Activated T-cell treated with anti-CD3 and anti-CD28 coated beads for 24 hours (primary cell): Measurements from ENCODE around the gene NSMCE3.
"Not testable (repeated sequence)": the region's sequence is repeated elsewhere in the genome, so short reads cannot be mapped to it uniquely, and the experiment has no call there.

Experiments used
- DNase-seq: peaks from one replicate; pipeline ENCODE4 v3.0.0-alpha.2; 2020; ENCODE audit warnings: low read depth

NSMCE3 gene

DNA sequence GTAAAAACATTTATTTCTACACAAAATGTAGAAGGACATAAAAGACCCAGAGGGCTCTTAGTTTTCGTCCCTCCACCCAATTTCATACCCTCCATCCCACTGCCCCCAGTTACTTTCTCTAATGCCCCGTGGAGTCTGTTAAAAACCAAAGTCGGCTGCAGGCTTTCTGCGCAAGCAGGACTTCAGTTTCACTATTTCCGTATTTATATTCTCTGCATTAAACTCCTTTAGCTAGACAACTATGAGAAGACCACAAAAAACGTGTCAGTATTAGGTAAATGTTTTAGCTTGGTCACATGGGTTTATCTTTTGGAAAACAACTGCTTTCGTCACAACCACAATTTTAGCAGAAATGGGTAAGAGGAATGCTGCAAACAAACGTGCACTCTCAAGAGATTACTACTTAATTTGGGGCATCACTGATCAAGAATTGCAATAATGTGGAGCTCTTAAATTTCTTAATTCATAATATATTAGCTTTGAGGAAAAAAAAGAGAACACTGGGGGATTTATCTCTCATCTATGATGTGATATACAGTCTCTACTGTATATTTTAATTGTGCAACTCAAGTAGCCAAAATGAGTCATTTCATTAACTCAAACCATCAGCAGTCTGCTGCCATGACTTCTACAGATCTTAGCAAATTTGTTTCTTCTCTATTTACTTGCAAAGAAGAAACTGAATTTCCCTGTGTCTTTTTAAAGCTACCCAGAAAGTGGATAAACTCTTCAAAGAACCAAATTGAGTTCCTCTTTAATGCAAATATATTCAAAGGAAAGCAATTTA is 740 bp upstream of the NSMCE3 start:
- no peak for DNase-seq

DNA sequence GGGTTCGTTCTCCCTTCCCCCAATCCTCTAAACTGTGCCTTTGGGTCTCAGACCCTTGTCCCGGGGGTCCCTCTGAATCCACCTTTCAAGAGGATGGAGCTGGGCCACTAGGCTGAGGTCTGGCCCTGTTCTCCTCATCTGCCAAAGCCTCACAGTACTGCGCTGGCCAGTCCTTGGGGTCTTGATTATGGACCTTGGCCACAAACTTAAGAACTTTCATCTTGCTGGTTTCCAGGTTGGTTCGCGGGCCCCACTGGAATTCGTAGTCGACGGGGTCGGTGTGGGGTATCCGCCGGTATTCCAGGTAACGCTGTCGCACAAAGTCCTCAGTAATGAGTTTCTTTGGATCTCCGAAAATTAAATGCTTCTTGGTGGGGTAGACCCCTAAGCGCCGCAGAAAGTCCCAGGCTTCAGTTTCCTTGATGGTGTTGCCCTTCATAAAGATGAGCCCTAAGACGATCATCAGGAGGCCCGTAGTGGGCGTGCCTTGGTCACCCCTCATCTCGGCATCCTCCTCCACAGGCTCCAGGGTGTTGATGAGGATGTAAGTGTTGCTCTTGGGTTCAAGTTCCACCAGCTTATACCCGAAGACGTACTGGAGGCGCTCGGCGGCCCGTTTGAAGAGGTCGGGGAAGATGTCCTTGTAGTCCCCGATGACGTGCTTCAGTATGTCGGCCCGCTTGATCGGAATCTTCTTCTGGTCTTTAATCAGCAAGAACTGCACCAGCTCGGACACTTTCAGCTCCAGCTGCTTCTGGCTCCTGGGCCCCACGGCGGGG is 727 bp downstream of the NSMCE3 start:
- DNase-seq = peak; percentile 26

DNA sequence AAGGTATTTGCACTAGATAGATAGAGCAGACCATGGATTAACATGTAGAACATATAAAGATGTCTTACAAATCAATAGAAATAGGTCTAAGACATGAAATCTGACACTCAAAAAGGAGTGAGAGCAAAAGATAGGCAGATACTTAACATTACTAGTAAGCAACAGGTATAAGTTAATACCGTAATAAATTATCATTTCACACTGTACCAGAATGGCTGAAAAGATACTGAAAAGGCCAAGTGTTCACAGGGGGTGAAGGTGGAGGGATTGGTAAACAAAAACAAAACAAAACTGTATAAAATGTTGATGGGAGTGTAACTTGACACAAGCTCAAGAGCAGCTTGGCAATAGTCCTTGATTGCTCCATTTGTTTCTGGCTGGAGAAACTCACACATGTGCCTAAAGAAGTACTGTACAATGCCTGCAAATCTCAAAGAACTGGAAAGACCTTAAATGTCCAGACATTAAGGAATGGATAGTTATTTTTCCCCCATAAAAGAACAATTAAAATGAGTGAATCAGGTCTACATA is 3.5 kb downstream of the NSMCE3 start:
- DNase-seq = no peak

DNA sequence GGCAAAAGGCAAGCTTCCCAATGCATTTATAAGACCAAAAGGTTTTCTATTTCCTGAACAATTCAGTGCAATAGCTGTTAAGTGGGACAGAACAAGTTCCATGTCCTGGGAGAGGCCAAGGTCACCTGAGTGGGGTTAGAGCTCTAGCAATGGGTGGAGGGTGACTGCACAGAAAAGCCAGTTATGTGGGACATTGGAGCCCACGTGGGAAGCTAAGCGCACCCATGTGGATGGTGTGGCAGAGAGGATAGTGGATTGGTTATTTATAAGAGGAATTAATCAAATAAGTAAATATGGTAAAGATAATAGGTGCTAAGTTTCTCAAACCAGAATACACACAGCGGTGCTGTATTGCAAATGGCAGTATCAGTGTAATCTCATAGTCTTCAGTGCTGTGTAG is 6.3 kb downstream of the NSMCE3 start:
- DNase-seq = no peak

DNA sequence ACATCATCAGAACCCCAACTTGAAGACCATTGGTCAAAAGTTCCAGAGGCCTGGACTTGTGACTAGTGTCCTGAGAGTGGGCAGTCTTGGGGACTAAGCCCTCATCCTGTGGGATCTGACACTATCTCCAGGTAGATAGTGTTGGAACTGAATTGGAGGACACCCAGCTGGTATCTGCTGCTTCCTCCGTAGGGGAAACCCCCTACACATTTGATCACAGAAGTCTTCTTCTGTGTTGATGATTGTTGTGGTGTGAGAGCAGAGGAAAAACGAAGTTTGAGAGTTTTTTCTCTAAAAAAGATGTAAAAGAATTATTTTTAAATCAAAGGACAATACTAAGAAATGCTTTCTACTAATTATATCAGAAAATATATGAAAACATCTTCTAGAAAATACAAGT is 6.9 kb downstream of the NSMCE3 start:
- no peak for DNase-seq

DNA sequence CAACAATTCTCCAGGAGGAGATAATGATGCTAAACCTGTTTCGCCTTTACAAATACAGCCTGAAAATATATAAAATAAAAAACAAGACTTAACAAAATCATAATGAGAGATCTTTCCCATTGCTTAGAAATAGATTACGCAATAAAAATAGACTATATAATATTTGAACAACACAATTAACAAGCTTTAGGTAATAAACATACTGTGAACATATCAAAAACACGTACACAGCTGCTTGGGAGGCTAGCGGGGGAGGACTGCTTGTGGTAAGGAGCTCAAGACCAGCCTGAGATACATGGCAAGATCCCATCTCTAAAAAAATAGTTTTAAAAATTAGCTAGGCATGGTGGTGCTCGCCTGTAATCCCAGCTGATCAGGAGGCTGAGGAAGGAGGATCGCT is 8.7 kb downstream of the NSMCE3 start:
- DNase-seq = no peak

DNA sequence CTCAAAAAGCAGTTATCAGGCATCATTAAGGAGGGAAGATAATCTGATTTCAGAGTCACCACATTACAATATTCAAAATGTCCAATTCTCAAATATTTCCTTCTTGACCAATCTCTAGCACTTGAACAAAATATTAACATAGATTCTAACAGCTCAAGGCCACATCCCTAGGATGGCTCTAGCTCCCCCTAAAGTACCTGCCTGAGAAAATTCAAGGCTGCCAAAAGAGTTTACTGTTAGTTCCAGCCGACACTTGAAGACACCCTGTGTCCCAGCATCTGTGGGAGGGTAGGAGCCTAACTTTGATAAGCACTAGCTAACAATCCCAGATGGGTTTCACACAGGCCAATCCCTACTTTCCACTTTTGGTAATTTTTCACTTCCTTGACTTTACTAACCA is 10.4 kb downstream of the NSMCE3 start:
- no peak for DNase-seq

DNA sequence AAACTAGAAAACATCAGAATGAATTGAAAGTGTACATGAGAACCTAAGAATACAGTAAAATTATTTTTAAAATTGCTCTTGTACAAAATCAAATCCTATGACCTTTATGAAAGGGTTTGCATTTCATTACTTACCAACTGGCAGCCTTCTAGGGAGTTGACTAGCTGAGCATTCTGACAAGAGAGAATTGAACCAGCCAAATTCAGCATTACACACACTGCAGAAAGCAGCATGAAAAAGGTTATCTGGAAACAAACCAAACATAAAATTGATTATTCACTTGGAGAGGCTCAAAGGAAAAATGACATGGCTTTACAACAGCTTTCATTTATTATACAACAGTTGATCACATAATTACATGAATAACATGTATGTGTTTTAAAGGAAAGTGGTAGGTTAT is 17.4 kb downstream of the NSMCE3 start:
- no peak for DNase-seq

DNA sequence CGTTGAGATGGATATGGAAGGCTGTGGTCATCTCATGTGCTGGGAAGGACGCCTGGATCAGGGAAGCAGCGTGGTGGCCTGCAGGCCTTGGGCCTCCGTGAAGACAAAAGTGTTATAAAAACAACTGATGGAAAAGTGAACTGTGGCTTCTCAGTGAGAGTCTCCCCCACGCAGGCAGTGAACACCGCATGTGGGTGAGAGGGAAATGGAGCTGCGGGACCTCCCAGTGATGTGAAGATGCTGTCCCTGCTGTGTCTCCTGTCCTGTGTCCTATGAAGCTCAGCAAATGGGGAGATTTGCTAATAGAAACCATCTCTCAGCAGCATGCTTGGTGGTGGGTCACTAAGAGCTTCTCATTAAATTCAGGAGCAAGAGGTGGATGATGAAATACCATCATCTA is 25.1 kb downstream of the NSMCE3 start:
- no peak for DNase-seq

DNA sequence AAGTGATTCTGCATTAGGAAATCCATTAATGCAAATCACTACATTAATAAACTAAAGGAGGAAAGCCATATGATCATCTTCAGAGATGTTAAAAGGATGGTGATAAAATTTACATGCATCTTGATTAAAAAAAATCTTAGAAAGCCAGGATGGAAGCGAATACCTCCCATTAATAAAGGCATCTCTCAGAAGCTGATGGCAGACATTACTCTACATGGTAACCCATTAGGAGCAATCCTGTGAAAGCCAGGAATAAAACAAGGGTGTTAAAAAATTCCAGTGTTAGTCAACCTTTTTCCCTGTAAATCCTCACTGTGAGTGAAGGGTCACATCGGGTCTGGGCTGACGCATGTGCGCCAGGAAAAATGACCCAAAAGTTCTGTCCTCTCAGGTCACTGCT is 25.5 kb downstream of the NSMCE3 start:
- no peak for DNase-seq

DNA sequence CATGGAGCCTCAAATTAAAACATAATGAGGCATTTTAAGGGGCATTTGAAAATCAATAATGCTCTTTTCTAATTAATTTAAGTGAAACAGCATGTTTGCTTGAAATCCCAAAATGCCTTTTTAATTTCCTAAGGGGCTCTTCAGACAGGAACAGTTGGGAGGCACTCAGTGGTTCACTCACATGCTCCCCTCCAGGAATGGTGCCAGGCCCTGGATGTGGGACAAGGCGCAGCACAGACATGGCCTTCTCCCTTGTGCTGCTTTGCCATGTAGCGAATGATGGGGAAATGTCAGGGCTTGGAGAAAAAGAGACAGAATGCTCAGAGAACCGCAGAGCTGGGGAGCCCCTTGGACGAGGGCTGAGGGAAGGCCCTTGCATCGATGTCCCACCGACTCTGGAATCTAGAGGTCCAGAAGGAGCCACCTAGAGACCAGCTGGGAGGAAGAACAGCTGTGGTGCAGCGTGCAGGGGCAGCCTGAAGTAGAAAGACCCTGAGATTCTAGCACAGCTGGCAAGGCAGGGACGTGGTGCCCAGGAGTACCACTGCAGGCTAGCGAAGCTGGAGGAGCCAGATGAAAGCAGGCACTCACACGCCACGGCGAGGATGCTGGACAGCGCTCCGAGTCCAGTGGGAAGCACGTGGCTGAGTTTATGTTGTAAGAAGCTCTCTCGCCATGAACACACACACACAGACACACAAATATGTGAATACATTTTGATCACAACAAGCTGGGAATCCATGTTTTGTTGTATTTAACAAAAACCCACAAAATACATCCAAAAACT is 27.0 kb downstream of the NSMCE3 start:
- DNase-seq = no peak

DNA sequence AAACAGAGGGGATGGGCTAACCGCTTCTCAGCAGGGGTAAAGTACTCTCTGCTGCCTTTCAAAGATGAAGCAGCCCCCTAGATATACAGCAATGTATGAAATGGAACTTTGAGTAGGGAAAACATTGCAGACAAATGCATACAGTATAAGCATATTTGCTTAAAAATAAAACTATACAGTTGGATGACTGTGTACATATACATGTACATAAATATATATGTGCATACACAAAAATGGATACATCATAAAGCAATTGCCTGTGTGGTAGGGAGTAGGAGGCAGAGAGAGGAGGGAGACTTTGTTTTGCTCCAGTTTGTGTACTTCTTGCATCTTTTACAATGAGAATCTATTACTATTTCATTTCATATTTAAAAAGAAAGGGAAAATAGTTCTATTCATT is 28.4 kb downstream of the NSMCE3 start:
- no peak for DNase-seq

DNA sequence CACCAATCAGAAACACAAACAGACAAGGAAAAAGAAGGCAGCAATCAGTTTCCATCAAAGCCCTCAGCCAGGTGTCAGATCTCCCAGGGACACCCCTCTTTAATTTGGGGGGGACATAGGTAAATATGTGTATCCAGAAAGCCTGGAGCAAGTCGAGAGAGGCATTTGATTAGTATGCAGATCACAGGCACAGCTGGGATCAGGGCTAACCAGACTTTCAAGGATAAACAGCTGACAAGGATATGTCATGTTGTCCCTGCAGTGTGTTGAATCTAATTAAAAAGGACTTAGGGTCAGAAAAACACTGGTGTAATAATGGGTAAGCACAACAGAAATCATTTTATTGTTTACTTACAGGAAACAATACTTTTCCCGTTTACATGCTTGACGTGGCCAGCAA is 30.2 kb downstream of the NSMCE3 start:
- no peak for DNase-seq

DNA sequence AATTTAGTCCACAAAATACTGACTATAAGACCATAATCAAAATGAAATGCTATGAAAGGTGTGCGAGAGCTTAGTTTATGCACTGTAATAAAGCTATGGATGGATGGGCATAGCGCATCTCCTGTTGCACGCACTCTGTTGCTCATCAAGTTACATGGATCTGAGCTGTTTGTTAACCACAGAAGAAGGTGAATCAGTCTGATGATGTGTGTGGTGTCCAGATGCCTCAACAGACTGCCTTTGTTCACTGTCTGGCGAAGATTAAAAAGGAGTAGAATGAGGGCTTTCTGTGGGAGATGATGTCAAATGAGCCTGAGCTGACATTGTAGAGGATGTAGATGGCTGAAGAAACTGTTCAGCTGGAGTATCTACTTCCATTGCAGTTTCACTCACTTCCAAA is 36.1 kb downstream of the NSMCE3 start:
- no peak for DNase-seq

DNA sequence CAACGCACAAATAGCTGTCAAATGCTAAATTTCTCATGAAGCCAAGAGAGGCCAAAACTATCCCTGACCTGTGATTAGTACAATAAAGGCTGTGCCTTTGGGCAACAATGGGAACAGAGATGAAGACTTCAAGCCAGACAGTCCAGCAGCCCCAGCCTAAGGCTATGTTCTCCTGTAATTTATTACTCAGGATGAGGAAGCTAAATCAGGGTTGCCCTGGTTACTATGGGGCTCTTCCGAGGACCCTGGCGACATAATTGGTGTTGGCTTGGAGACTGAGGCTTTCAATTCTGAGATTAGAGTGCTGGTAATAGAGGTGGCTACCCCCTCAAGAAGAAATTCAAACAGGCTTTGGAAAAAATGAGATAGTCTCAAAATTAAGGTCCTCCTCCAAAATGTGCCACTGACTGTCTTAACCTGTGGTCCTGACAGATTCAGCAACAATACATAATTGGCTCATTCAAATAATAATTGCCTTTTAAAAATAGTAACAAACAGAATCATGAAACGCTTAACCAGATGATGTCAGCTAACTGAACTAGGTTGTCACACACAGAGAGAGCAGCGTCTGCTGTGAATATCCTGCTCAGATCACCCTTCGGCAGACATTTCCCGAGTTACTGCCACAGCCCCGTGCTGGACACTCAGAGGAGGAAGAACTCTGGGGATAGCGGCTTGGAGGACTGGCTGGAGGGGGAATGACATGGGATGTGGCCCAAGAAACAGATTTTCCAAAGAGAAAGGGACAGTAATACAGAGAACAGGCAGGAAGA is 43.0 kb downstream of the NSMCE3 start:
- no peak for DNase-seq

DNA sequence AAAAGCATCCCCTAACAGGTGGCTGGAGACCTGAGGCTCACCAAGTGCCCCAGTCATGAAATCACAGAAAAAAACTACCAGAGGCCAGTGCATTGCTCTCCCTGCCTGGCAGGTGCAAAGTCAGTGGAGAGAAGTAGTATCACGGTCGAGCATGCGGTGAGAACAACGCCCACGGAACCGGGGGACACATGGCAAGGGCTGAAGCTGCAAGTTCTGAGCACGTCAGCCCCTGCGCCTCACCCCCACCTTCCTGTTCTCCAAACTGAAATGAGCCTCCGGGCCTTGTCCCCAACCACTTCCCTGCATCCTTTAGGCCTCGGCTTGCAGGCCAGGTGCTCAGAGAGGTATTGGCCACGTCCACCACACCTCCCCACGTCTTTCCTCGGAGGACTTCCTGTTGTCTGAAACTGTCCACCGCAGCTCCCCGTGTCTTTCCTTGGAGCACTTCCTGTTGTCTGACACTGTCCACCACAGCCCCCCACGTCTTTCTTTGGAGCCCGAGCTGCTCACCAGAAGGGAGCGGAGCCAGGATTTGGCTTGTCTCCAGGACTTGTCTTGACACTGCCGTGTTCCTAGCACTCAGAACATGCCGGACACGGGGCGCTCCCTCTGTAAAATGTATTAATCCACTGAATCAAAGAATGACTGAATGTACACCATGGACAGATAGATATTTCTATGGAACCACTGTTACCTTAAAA is 43.9 kb downstream of the NSMCE3 start:
- no peak for DNase-seq

DNA sequence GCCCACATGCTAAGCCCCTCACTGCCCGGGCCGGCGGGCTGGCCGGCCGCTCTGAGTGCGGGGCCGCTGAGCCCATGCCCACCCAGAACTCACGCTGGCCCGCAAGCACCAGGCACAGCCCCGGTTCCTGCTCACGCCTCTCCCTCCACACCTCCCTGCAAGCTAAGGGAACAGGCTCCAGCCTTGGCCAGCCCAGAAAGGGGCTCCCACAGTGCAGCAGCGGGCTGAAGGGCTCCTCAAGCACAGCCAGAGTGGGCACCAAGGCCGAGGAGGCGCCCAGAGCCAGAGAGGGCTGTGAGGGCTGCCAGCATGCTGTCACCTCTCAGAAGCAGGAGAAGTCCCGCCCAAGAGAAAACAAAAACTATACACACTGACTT is 44.6 kb downstream of the NSMCE3 start:
- DNase-seq = not testable (repeated sequence)

DNA sequence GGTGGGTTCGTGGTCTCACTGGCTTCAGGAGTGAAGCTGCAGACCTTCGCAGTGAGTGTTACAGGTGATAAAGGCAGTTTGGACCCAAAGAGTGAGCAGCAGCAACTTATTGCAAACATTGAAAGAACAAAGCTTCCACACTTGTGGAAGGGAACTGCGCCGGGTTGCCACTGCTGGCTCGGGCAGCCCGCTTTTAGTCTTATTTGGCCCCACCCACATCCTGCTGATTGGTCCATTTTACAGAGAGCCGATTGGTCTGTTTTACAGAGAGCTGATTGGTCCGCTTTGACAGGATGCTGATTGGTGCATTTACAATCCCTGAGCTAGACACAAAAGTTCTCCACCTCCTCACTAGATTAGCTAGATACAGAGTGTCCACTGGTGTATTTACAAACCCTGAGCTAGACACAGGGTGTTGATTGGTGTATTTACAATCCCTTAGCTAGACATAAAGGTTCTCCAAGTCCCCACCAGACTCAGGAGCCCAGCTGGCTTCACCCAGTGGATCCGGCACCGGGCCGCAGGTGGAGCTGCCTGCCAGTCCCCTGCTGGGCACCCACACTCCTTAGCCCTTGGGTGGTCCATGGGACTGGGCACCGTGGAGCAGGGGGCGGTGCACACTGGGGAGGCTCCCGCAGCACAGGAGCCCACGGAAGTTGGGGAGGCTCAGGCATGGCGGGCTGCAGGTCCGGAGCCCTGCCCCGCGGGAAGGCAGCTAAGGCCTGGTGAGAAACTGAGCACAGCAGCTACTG is 45.2 kb downstream of the NSMCE3 start:
- DNase-seq = not testable (repeated sequence)

DNA sequence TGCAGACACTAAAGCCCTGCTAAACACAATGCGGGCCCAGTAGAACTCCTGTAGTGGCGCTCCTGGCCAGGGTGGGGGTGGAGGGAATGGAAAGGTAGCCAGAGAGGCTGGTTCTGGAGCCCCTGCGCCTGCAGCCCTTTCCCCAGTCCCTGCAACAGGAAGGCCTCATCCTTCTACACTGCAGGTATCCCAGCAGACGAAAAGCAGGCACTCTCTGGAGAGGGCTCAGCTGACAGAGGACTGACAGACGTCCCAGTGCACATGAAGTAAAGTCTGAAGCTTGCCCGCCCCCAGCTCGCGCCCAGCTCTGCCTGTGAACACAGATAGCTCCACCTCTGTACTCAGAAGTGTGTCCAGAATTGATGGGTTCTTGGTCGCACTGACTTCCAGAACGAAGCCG is 46.0 kb downstream of the NSMCE3 start:
- DNase-seq = no peak

DNA sequence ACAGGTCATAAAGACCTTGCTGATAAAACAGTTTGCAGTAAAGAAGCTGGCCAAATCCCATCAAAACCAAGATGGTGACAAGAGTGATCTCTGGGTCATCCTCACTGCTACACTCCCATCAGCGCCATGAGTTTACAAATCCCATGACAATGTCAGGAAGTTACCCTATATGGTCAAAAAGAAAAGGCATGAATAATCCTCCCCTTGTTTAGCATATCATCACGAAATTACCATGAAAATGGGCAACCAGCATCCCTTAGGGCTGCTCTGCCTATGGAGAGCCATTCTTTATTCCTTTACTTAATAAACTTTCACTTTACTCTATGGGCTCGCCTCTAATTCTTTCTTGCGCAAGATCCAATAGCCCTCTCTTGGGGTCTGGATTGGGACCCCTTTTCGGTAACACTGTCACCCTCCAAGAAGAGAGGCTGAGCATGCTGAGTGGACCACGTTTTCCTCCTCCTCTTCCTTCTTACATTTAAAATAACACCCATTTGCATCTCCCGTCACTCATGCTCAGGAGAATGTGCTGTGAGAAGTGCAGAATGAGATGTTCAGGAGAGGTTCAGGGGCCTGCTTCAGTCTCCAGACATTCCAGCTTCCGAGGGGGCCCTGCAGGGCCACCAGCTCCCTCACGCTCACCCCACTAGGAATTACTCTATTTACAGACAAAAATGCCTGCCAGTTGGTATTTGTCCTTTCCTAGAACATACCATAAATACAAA is 47.3 kb downstream of the NSMCE3 start:
- DNase-seq = no peak
